Measurements from ENCODE around the gene FBXL20.

DNA sequence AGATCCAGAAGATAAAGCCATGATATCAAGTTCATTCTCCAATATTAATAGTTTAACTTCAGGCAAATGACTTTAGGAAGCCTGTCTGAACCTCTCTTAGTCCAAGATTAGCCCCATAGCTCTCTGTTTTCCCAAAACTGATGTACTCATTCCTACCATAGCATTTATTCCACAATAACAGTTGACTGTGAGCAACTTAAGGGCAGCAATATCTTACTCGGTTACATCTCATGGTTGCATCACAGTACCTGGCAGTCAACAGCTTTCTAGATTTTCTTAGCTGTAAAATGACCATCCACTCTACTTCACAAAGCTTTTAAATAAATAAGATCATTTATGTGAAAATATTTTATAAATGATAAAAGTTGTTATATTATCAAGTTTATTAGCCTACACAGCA lies 117.5 kb downstream of the FBXL20 start:
- no peak for TF ChIP-seq EZH2phosphoT487 (IDR thresholded peaks at IDR 0.05; ENCODE audit: borderline replicate concordance, low read length)
- TF ChIP-seq, protein P1, sequence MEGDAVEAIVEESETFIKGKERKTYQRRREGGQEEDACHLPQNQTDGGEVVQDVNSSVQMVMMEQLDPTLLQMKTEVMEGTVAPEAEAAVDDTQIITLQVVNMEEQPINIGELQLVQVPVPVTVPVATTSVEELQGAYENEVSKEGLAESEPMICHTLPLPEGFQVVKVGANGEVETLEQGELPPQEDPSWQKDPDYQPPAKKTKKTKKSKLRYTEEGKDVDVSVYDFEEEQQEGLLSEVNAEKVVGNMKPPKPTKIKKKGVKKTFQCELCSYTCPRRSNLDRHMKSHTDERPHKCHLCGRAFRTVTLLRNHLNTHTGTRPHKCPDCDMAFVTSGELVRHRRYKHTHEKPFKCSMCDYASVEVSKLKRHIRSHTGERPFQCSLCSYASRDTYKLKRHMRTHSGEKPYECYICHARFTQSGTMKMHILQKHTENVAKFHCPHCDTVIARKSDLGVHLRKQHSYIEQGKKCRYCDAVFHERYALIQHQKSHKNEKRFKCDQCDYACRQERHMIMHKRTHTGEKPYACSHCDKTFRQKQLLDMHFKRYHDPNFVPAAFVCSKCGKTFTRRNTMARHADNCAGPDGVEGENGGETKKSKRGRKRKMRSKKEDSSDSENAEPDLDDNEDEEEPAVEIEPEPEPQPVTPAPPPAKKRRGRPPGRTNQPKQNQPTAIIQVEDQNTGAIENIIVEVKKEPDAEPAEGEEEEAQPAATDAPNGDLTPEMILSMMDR (conservative IDR thresholded peaks at IDR 0.05; ENCODE audit: low read depth, low read length), result no peak
- no peak for TF ChIP-seq EZH2 (IDR thresholded peaks at IDR 0.05; ENCODE audit: low read length, unreplicated experiment)
